Measurements from ENCODE around the gene DGKQ. TPM values are rescaled to one million over a fixed set of nuclear protein-coding genes. Genes with fewer than 3 reads are reported as not detected.
"Not testable (repeated sequence)": the region's sequence is repeated elsewhere in the genome, so short reads cannot be mapped to it uniquely, and the experiment has no call there.

Gene DGKQ
- total RNA-seq, 1 donor from 2014 or later: 15.4 TPM

DNA sequence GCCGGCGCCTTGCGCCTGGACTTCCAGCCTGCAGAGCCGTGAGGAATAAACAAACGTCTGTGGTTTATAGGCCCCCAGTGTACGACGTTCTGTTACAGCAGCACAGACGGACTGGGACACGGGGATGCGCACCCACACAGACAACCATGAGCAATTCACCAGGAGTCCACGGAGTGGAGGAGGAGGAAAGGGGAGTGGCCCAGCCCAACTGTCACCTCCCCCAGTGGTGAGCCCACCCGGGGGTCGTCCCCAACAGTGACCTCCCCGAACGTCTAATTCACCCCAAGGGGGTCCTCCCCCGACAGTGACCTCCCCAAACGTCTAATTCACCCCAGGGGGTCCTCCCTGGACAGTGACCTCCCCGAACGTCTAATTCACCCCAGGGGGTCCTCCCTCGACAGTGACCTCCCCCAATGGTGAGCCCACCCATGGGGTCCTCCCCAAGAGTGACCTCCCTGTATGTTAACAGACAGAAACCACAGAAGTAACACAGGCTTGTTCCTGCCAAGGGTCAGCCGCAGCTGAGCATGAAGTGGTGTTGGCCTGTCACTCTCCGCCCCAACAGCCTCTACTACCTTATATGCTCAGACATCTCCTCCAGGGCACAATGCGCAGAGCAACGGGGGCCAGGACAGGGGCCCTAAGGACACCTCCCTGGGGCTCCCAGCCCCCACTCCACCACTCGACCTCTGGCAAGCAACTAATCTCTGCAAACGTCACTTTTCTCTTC is 47.4 kb downstream of the DGKQ start:
- DNase-seq (ENCODE audit: low spot score): no peak
- H3K4me1 Mint-ChIP-seq (ENCODE audit: low read depth): peaks cover 38% of the 10 kb centered on the region

DNA sequence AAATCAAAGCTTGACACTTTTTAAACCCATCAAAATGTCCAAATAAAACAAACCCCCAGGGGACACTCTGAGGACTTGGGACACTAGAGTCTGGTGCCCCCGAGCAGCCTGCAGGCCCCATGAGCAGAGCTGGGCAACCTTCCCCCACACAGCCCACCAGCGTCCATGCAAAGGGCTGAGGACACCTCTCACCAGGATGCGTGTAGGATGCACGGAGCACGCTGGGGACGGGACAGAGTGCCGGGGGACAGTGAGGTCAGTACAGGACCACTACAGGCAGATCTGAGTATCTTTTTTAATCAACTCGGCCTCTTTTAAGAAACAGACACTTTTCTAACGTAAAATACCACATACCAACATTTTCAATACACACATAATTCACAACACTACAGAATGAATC is 48.2 kb downstream of the DGKQ start:
- no peak for DNase-seq (ENCODE audit: low spot score)
- Mint-ChIP-seq H3K4me1 (ENCODE audit: low read depth) (peaks cover 30% of the 10 kb centered on the region), H3K27me3 (ENCODE audit: low read depth) (no peaks in the 10 kb centered on the region), H3K9me3 (ENCODE audit: low read depth) (no peaks in the 10 kb centered on the region), H3K27ac (ENCODE audit: unreplicated experiment) (no peak overlapping the region), H3K36me3 (ENCODE audit: low read depth) (no peaks in the 10 kb centered on the region), H3K4me3 (ENCODE audit: unreplicated experiment) (no peak overlapping the region)
- TF ChIP-seq, protein P1, sequence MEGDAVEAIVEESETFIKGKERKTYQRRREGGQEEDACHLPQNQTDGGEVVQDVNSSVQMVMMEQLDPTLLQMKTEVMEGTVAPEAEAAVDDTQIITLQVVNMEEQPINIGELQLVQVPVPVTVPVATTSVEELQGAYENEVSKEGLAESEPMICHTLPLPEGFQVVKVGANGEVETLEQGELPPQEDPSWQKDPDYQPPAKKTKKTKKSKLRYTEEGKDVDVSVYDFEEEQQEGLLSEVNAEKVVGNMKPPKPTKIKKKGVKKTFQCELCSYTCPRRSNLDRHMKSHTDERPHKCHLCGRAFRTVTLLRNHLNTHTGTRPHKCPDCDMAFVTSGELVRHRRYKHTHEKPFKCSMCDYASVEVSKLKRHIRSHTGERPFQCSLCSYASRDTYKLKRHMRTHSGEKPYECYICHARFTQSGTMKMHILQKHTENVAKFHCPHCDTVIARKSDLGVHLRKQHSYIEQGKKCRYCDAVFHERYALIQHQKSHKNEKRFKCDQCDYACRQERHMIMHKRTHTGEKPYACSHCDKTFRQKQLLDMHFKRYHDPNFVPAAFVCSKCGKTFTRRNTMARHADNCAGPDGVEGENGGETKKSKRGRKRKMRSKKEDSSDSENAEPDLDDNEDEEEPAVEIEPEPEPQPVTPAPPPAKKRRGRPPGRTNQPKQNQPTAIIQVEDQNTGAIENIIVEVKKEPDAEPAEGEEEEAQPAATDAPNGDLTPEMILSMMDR (IDR thresholded peaks at IDR 0.05): no peak

More for the DNA sequence above, 47.4 kb downstream of the DGKQ start:
- Mint-ChIP-seq H3K27me3 (ENCODE audit: low read depth) (no peaks in the 10 kb centered on the region), H3K9me3 (ENCODE audit: low read depth) (no peaks in the 10 kb centered on the region), H3K4me3 (ENCODE audit: unreplicated experiment) (no peak overlapping the region), H3K36me3 (ENCODE audit: low read depth) (no peaks in the 10 kb centered on the region), H3K27ac (ENCODE audit: unreplicated experiment) (peak overlapping the region; percentile 49)
- TF ChIP-seq, protein P1 (IDR thresholded peaks at IDR 0.05): no peak

DNA sequence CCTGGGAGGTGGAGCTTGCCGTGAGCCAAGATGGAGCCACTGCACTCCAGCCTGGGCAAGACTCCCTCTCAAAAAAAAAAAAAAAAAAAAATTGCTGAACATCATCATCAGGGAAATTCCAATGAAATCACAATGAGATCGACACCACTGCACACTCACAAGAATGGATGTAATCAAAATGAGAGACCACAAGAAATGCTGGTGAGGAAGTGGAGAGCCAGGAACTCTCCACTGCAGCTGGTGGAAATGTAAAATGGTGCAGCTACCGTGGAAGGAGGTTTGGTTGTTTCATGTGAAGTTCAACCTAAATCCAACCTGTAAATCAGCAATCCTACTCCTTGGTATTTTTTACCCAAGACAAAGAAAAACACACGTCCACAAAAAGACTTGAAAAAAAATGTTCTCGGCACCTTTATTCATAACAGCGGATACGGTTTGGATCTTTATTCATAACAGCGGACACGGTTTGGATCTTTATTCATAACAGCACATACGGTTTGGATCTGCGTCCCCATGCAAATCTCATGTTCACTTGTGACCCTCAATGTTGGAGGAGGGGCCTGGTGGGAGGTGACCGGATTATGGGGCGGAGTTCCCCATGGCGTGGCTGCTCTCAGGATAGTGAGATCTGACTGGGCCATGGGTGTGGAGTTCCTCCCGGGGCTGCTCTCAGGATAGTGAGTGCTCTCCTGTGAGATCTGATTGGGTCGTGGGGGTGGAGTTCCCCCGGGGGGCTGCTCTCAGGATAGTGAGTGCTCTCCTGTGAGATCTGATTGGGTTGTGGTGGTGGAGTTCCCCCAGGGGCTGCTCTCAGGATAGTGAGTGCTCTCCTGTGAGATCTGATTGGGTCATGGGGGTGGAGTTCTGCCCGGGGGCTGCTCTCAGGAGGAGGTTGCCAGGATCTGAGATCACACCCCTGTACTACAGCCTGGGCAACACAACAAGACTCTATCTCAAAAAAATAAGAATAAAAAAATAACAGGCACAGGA is 49.0 kb downstream of the DGKQ start:
- H3K4me1 Mint-ChIP-seq (ENCODE audit: low read depth): peaks cover 25% of the 10 kb centered on the region
- H3K27me3 Mint-ChIP-seq (ENCODE audit: low read depth): no peaks in the 10 kb centered on the region
- DNase-seq (ENCODE audit: low spot score): no peak
- H3K9me3 Mint-ChIP-seq (ENCODE audit: low read depth): no peaks in the 10 kb centered on the region
- TF ChIP-seq, protein P1 (IDR thresholded peaks at IDR 0.05): no peak
- no peak overlapping the region for H3K4me3 Mint-ChIP-seq (ENCODE audit: unreplicated experiment)
- peak overlapping the region; percentile 54 for H3K27ac Mint-ChIP-seq (ENCODE audit: unreplicated experiment)
- H3K36me3 Mint-ChIP-seq (ENCODE audit: low read depth): no peaks in the 10 kb centered on the region

DNA sequence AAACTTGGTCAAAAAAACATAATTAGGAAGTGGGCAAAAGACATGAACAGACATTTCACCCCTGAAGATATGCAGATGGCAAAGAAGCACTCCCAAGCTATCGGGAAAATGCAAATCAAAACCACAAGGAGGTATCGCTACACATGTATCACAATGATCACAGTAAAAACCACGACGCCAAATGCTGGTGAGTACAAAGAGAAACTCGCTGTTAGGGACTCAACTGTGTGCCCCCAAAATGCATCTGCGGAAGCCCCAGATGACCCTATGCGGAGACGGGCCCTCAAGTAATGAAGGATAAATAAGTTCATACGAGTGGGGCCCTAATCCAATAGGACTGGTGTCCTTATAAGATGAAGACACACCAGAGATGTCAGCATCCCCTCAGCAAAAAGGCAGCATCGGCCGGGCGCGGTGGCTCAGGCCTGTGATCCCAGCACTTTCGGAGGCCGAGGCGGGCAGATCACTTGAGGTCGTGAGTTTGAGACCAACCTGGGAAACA is 51.5 kb downstream of the DGKQ start:
- DNase-seq (ENCODE audit: low spot score): no peak
- peaks cover 21% of the 10 kb centered on the region for H3K4me1 Mint-ChIP-seq (ENCODE audit: low read depth)
- peaks cover 2% of the 10 kb centered on the region for H3K36me3 Mint-ChIP-seq (ENCODE audit: low read depth)
- H3K27me3 Mint-ChIP-seq (ENCODE audit: low read depth): no peaks in the 10 kb centered on the region
- no peak overlapping the region for H3K4me3 Mint-ChIP-seq (ENCODE audit: unreplicated experiment)
- TF ChIP-seq, protein P1 (IDR thresholded peaks at IDR 0.05): no peak
- H3K9me3 Mint-ChIP-seq (ENCODE audit: low read depth): peaks cover 5% of the 10 kb centered on the region
- no peak overlapping the region for H3K27ac Mint-ChIP-seq (ENCODE audit: unreplicated experiment)

DNA sequence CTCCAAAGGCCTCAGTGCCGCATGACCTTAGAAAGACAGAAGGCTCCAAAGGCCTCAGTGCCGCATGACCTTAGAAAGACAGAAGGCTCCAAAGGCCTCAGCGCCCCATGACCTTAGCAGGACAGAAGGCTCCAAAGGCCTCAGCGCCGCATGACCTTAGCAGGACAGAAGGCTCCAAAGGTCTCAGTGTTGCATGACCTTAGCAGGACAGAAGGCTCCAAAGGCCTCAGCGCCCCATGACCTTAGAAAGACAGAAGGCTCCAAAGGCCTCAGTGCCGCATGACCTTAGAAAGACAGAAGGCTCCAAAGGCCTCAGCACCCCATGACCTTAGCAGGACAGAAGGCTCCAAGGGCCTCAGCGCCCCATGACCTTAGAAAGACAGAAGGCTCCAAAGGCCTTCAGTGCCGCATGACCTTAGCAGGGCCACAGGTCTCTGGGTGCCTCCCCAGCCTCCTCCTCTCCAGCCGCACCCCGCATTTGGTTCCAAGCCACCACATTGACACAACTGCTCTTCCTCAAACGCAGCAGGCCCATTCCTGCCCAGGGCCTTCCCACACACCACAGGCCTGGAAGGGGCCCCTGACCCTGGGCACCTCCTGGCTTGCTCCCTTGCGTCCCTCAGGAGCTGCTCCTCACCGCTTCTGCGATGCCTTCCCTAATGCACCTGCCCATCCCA is 54.2 kb downstream of the DGKQ start:
- H3K9me3 Mint-ChIP-seq (ENCODE audit: low read depth); H3K36me3 Mint-ChIP-seq (ENCODE audit: low read depth); H3K27ac Mint-ChIP-seq (ENCODE audit: unreplicated experiment); H3K4me3 Mint-ChIP-seq (ENCODE audit: unreplicated experiment); DNase-seq (ENCODE audit: low spot score); H3K27me3 Mint-ChIP-seq (ENCODE audit: low read depth): not testable (repeated sequence)
- peaks cover 16% of the 10 kb centered on the region for H3K4me1 Mint-ChIP-seq (ENCODE audit: low read depth)

DNA sequence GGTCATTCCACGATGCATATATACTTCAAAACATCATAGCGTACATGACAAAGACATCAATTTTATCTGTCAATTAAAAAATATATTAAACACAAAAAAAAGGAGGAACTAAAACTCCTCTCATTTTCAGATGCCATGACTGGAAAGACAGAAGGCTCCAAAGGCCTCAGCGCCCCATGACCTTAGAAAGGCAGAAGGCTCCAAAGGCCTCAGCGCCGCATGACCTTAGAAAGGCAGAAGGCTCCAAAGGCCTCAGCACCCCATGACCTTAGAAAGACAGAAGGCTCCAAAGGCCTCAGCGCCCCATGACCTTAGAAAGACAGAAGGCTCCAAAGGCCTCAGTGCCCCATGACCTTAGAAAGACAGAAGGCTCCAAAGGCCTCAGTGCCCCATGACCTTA is 54.8 kb downstream of the DGKQ start:
- H3K36me3 Mint-ChIP-seq (ENCODE audit: low read depth); H3K27me3 Mint-ChIP-seq (ENCODE audit: low read depth); H3K27ac Mint-ChIP-seq (ENCODE audit: unreplicated experiment); DNase-seq (ENCODE audit: low spot score); H3K9me3 Mint-ChIP-seq (ENCODE audit: low read depth); H3K4me3 Mint-ChIP-seq (ENCODE audit: unreplicated experiment): not testable (repeated sequence)
- peaks cover 16% of the 10 kb centered on the region for H3K4me1 Mint-ChIP-seq (ENCODE audit: low read depth)

Data from chondrocyte (in vitro differentiated cells).